Measurements from ENCODE around the gene ARF6.
"Not testable (repeated sequence)": the region's sequence is repeated elsewhere in the genome, so short reads cannot be mapped to it uniquely, and the experiment has no call there.

- not testable (repeated sequence) for TF ChIP-seq CTCF (conservative IDR thresholded peaks at IDR 0.05 in 1 of 2, IDR thresholded peaks at IDR 0.05 in 1 of 2; ENCODE audit: extremely low read depth in 1 of 2, insufficient read depth in 1 of 2, low read depth in 1 of 2, low read length in 2 of 2); EZH2 (IDR thresholded peaks at IDR 0.05; ENCODE audit: borderline replicate concordance, low read length)
Measured at GRCh38 chr14:49894214-49895107, 1.6 kb downstream of the ARF6 start.

Measured in mammary epithelial cell (primary cell).